Lower leg skin (tissue), 3 donors: ENCODE data around the gene HOXA13.

Experiments
- CTCF ChIP-seq, 3 donors: fragments of 450-650 bp; IDR thresholded peaks; one replicate each; pipeline ENCODE4 v1.5.1; 2016; ENCODE audit warnings: antibody characterized with exemption in 3 of 3, mild to moderate bottlenecking in 3 of 3, moderate library complexity in 2 of 3
- POLR2A ChIP-seq, 2 donors: fragments of 450-650 bp; IDR thresholded peaks; one replicate each; pipeline ENCODE4 v1.6.1; 2016 to 2017; ENCODE audit warnings: antibody characterized with exemption in 2 of 2, mild to moderate bottlenecking in 1 of 2, moderate library complexity in 1 of 2

DNA sequence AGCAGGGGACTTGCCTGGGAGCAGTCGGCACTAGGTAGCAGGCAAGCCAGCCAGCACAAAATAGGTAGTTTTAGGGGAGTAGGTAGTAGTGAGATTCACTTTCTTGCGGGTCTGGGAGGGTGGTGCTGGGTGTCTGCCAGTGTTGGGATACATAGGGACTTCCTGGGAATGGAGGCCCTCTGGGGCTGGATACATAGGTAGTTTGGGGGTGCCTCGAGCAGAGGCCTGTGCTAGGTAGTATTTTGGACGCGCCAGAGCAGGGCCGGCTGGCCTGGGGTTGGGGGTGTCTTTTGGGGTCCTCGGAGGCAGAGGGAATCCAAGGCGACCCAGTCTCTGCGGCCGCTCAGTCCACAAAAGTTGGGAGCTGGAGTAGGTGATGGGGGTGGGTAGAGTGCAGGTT lies 45.5 kb downstream of the HOXA13 start:
- TF ChIP-seq CTCF (IDR thresholded peaks at IDR 0.05), result no peak
- TF ChIP-seq POLR2A (IDR thresholded peaks at IDR 0.05), result no peak
